ENCODE results near the gene CAMK2D. TPM values are rescaled to one million over a fixed set of nuclear protein-coding genes. Genes with fewer than 3 reads are reported as not detected.

The CAMK2D gene
- total RNA-seq, 1 experiment from 2014 or later, result 32.1 TPM

GRCh38 chr4:113732967-113733527 lies 28.5 kb downstream of the CAMK2D start:
- Mint-ChIP-seq H3K36me3 (ENCODE audit: insufficient read depth, unreplicated experiment) (no peaks in the 10 kb centered on the region), H3K27me3 (ENCODE audit: insufficient read depth, unreplicated experiment) (no peaks in the 10 kb centered on the region), H3K27ac (ENCODE audit: low read depth, unreplicated experiment) (no peak overlapping the region), H3K4me1 (ENCODE audit: insufficient read depth, unreplicated experiment) (peaks cover 23% of the 10 kb centered on the region), H3K4me3 (ENCODE audit: unreplicated experiment) (no peak overlapping the region), H3K9me3 (ENCODE audit: unreplicated experiment) (no peaks in the 10 kb centered on the region)
- no peak for DNase-seq (ENCODE audit: unreplicated experiment)
- ChIA-PET CTCF (interaction anchor here (0.7 kb wide), 1 partner anchor 11 kb away, joined by 3 read pairs; no protein-coding TSS in a partner anchor), POLR2A (no interaction called here)
- no TSS peak for BruUV-seq (replicated peaks)
- no peak for TF ChIP-seq CTCF (IDR thresholded peaks at IDR 0.05; ENCODE audit: unreplicated experiment)
- intact Hi-C loops (cut with micrococcal nuclease), result no loop called here

- no peak for DNase-seq (ENCODE audit: unreplicated experiment)
- Mint-ChIP-seq H3K4me3 (ENCODE audit: unreplicated experiment) (no peak overlapping the region), H3K9me3 (ENCODE audit: unreplicated experiment) (no peaks in the 10 kb centered on the region), H3K36me3 (ENCODE audit: insufficient read depth, unreplicated experiment) (no peaks in the 10 kb centered on the region), H3K27ac (ENCODE audit: low read depth, unreplicated experiment) (no peak overlapping the region), H3K27me3 (ENCODE audit: insufficient read depth, unreplicated experiment) (no peaks in the 10 kb centered on the region), H3K4me1 (ENCODE audit: insufficient read depth, unreplicated experiment) (peaks cover 13% of the 10 kb centered on the region)
- no peak for TF ChIP-seq CTCF (IDR thresholded peaks at IDR 0.05; ENCODE audit: unreplicated experiment)
- ChIA-PET CTCF (no interaction called here), POLR2A (no interaction called here)
- intact Hi-C loops (cut with micrococcal nuclease), result no loop called here
- BruUV-seq (replicated peaks), result no TSS peak
Observed at GRCh38 chr4:113730467-113731216, 30.9 kb downstream of the CAMK2D start.

- Mint-ChIP-seq H3K4me1 (ENCODE audit: insufficient read depth, unreplicated experiment) (peaks cover 7% of the 10 kb centered on the region), H3K27me3 (ENCODE audit: insufficient read depth, unreplicated experiment) (no peaks in the 10 kb centered on the region), H3K27ac (ENCODE audit: low read depth, unreplicated experiment) (no peak overlapping the region), H3K9me3 (ENCODE audit: unreplicated experiment) (no peaks in the 10 kb centered on the region), H3K36me3 (ENCODE audit: insufficient read depth, unreplicated experiment) (no peaks in the 10 kb centered on the region), H3K4me3 (ENCODE audit: unreplicated experiment) (no peak overlapping the region)
- intact Hi-C loops (cut with micrococcal nuclease), result no loop called here
- no peak for TF ChIP-seq CTCF (IDR thresholded peaks at IDR 0.05; ENCODE audit: unreplicated experiment)
- DNase-seq (ENCODE audit: unreplicated experiment), result no peak
- ChIA-PET CTCF (no interaction called here), POLR2A (no interaction called here)
- BruUV-seq (replicated peaks), result no TSS peak
Observed at GRCh38 chr4:113727802-113728201, 33.7 kb downstream of the CAMK2D start.

- CTCF ChIA-PET, result no interaction called here
- no TSS peak for BruUV-seq (replicated peaks)
- Mint-ChIP-seq H3K9me3 (ENCODE audit: unreplicated experiment) (no peaks in the 10 kb centered on the region), H3K27ac (ENCODE audit: low read depth, unreplicated experiment) (no peak overlapping the region), H3K4me3 (ENCODE audit: unreplicated experiment) (no peak overlapping the region), H3K4me1 (ENCODE audit: insufficient read depth, unreplicated experiment) (peaks cover 6% of the 10 kb centered on the region), H3K27me3 (ENCODE audit: insufficient read depth, unreplicated experiment) (no peaks in the 10 kb centered on the region), H3K36me3 (ENCODE audit: insufficient read depth, unreplicated experiment) (no peaks in the 10 kb centered on the region)
- TF ChIP-seq CTCF (IDR thresholded peaks at IDR 0.05; ENCODE audit: unreplicated experiment), result no peak
- POLR2A ChIA-PET, result interaction anchor here (0.5 kb wide), 1 partner anchor 13 kb away, joined by 6 read pairs; no protein-coding TSS in a partner anchor
- no peak for DNase-seq (ENCODE audit: unreplicated experiment)
- intact Hi-C loops (cut with micrococcal nuclease), result no loop called here
Observed at GRCh38 chr4:113725963-113726362, 35.6 kb downstream of the CAMK2D start.

All from MCF 10A (cell line).